NT2/D1 (cell line): Measurements from ENCODE around the gene YJEFN3.

Source experiments
- YY1 ChIP-seq: IDR thresholded peaks from 2 replicates; pipeline ENCODE4 v1.6.1; 2011; ENCODE audit not compliant: insufficient read length, insufficient read depth
- ZNF274 ChIP-seq: IDR thresholded peaks from 2 replicates; pipeline ENCODE4 v1.6.1; 2011; ENCODE audit warnings: mild to moderate bottlenecking, low read depth, low read length

- TF ChIP-seq ZNF274 (no peak), YY1 (no peak)
Observed at GRCh38 chr19:19490214-19490968, 38.3 kb upstream of the YJEFN3 start.
